Measurements from ENCODE around the gene ALLC. TPM values are rescaled to one million over a fixed set of nuclear protein-coding genes. Genes with fewer than 3 reads are reported as not detected.

ALLC gene
- polyA plus RNA-seq, 1 experiment = not detected

DNA sequence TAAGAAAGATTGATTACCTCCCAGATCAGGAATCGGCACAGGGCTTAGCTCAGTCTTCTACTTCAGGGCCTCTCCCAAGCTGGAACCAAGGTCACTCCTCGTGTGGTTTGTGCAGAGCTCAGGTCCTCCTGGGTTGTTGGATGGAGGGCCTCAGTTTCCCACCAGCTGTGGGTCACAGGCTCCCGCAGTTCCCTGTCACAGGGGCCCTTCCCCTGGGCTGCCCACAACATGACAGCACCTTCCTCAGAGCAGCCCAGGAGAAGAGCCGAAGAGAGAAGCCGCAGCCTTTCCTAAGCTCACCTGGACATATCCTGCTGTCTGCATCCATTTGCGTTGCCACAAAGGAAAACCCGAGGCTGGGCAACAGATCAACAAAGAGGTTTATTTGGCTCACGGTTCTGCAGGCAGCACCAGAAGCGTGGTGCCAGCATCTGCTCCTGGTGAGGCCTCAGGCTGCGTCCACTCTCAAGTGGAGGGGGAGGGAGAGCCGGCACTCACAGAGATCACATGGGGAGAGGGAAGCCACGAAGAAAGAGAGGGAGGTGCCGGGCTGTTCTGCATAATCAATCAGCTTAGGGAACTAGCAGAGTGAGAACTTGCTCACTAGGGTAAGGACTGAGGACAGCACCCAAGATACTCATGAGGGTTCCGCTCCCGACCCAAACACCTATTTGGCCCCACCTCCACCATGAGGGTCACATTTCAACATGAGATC lies 13.0 kb upstream of the ALLC start:
- CTCF ChIA-PET = interaction anchor here (0.7 kb wide), 1 partner anchor 221 kb away, joined by 3 read pairs; no protein-coding TSS in a partner anchor
- DNase-seq (ENCODE audit: low read depth, low spot score) = no peak
- peaks cover 6% of the 10 kb centered on the region; the same call in 1 of the 2 replicates for H3K9me3 ChIP-seq (ENCODE audit: control insufficient read depth, insufficient read depth, low read length)
- POLR2A ChIA-PET = interaction anchor here (0.7 kb wide), 1 partner anchor 151 kb away, joined by 5 read pairs; no protein-coding TSS in a partner anchor
- no peak overlapping the region for H3K4me3 ChIP-seq (ENCODE audit: low read depth, low read length)
- H3K27ac ChIP-seq (ENCODE audit: low read depth, low read length) = no peak overlapping the region
- TF ChIP-seq, protein P1, sequence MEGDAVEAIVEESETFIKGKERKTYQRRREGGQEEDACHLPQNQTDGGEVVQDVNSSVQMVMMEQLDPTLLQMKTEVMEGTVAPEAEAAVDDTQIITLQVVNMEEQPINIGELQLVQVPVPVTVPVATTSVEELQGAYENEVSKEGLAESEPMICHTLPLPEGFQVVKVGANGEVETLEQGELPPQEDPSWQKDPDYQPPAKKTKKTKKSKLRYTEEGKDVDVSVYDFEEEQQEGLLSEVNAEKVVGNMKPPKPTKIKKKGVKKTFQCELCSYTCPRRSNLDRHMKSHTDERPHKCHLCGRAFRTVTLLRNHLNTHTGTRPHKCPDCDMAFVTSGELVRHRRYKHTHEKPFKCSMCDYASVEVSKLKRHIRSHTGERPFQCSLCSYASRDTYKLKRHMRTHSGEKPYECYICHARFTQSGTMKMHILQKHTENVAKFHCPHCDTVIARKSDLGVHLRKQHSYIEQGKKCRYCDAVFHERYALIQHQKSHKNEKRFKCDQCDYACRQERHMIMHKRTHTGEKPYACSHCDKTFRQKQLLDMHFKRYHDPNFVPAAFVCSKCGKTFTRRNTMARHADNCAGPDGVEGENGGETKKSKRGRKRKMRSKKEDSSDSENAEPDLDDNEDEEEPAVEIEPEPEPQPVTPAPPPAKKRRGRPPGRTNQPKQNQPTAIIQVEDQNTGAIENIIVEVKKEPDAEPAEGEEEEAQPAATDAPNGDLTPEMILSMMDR (IDR thresholded peaks at IDR 0.05; ENCODE audit: low read depth, low read length) = no peak
- H3K27me3 ChIP-seq (ENCODE audit: control insufficient read depth, insufficient read depth, low read length) = peaks cover 4% of the 10 kb centered on the region

DNA sequence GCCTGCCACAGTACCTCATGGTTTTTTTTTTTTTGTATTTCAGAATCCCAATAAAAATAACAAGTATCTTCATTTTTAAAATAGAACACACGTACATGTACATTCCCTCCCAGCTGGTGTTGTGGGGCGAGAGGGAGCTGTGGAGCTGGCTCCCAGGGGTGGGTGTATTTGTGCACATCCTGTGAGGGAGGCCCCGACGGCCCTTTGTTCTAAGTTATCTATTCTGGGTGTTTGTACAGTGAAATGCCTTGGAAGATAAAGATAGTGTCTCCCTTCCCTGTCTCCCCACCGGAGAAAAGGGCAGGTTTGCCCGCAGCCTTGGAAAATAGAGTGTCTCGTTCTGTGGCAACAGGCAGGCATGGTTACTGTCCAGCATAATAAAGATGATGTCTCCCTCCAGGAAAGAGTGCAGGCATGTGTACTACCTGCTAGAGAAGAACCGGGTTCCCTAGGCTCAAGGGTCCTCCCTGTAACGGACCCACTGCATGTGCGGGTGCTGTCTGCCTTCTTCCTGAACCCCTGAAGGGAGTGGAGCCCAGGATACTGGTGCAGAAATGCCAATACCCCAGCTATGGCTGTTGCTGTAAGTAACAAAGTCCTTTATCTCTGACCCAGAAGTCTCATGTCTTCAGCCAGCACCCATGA lies 12.1 kb upstream of the ALLC start:
- TF ChIP-seq, protein P1 (IDR thresholded peaks at IDR 0.05; ENCODE audit: low read depth, low read length) = no peak

DNA sequence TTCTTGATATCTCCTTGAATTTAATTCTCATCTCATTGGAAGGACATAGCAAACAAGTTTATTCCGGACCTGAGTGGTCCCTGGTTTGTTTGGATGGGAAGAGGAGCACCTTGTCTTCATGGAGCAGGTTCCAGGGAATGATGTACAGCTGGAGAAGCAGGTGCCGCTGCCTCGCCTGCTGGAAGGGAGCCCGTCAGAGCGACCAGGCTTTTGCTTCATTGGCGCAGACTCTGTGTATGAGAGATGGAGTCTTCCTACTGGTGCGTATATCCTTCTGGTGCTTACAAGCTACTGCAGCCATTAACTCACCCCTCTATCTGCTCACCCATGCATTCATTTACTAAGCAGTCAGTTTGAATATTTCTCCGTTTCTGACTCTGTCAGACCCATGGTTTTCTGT lies 11.6 kb upstream of the ALLC start:
- ChIA-PET CTCF (no interaction called here), POLR2A (no interaction called here)
- peaks cover 8% of the 10 kb centered on the region for H3K27me3 ChIP-seq (ENCODE audit: control insufficient read depth, insufficient read depth, low read length)
- no peak overlapping the region for H3K27ac ChIP-seq (ENCODE audit: low read depth, low read length)
- no peak for DNase-seq (ENCODE audit: low read depth, low spot score)
- no peak overlapping the region for H3K4me3 ChIP-seq (ENCODE audit: low read depth, low read length)
- TF ChIP-seq, protein P1 (IDR thresholded peaks at IDR 0.05; ENCODE audit: low read depth, low read length) = no peak
- peaks cover 6% of the 10 kb centered on the region; the same call in 1 of the 2 replicates for H3K9me3 ChIP-seq (ENCODE audit: control insufficient read depth, insufficient read depth, low read length)

More for the DNA sequence above, 12.1 kb upstream of the ALLC start:
- Histone ChIP-seq H3K27me3 (ENCODE audit: control insufficient read depth, insufficient read depth, low read length) (peaks cover 8% of the 10 kb centered on the region), H3K9me3 (ENCODE audit: control insufficient read depth, insufficient read depth, low read length) (peaks cover 6% of the 10 kb centered on the region; the same call in 1 of the 2 replicates), H3K4me3 (ENCODE audit: low read depth, low read length) (no peak overlapping the region), H3K27ac (ENCODE audit: low read depth, low read length) (no peak overlapping the region)
- POLR2A ChIA-PET = interaction anchor here (0.7 kb wide), 1 partner anchor 152 kb away, joined by 5 read pairs; no protein-coding TSS in a partner anchor
- CTCF ChIA-PET = no interaction called here
- DNase-seq (ENCODE audit: low read depth, low spot score) = no peak

DNA sequence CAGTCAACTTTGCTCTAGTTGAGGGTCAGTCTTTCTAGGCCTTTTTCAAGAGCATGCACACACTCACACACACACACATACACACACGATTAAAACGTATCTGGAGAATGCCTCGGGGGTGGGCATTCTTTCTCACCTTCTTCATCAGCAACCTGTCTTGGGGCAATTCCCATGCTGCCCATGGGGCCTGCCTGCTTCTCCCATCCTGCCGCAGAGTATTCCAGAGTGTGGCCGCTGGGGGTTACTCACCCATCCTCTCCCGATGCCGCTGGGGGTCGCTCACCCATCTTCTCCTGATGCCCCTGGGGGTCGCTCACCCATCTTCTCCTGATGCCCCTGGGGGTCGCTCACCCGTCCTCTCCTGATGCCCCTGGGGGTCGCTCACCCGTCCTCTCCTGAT lies 10.8 kb upstream of the ALLC start:
- TF ChIP-seq, protein P1 (IDR thresholded peaks at IDR 0.05; ENCODE audit: low read depth, low read length) = no peak
- POLR2A ChIA-PET = no interaction called here

More for the DNA sequence above, 10.8 kb upstream of the ALLC start:
- peaks cover 8% of the 10 kb centered on the region for H3K27me3 ChIP-seq (ENCODE audit: control insufficient read depth, insufficient read depth, low read length)
- CTCF ChIA-PET = no interaction called here
- H3K9me3 ChIP-seq (ENCODE audit: control insufficient read depth, insufficient read depth, low read length) = peaks cover 6% of the 10 kb centered on the region; the same call in 1 of the 2 replicates
- H3K4me3 ChIP-seq (ENCODE audit: low read depth, low read length) = no peak overlapping the region
- H3K27ac ChIP-seq (ENCODE audit: low read depth, low read length) = no peak overlapping the region
- DNase-seq (ENCODE audit: low read depth, low spot score) = no peak

All from AG04450 (cell line).